Measurements from ENCODE around the gene ZNF487.
A peak's percentile ranks its signal among the peaks of the same experiment; 100 is the strongest.

Gene ZNF487

GRCh38 chr10:43390333-43390732 is 46.6 kb upstream of the ZNF487 start:
- Histone ChIP-seq H3K9me3 (ENCODE audit: control insufficient read depth, insufficient read depth, low read depth, low read length) (no peaks in the 10 kb centered on the region), H3K36me3 (ENCODE audit: control insufficient read depth in 2 of 2, insufficient read depth in 1 of 2, low read length in 2 of 2) (peaks cover 54 to 99% of the 10 kb centered on the region in 2 experiments), H3K27ac (ENCODE audit: extremely low read depth, low read depth, low read length) (no peak overlapping the region), H3K4me3 (ENCODE audit: low read depth, low read length) (no peak overlapping the region), H3K4me1 (ENCODE audit: control insufficient read depth, insufficient read depth, low read length) (no peaks in the 10 kb centered on the region)
- POLR2A ChIA-PET, result no interaction called here
- CTCF ChIA-PET, result interaction anchor here (0.6 to 1.2 kb wide), 5 partner anchors 13 to 81 kb away, joined by 3 to 6 read pairs (median 4); no protein-coding TSS in a partner anchor
- TF ChIP-seq YY2 (tag by site-specific recombination; IDR thresholded peaks at IDR 0.05), result no peak
- peak; percentile 29; the same call in 1 of the 2 replicates for TF ChIP-seq ZNF398 (tag by site-specific recombination; IDR thresholded peaks at IDR 0.05)

GRCh38 chr10:43390759-43391158 is 46.2 kb upstream of the ZNF487 start:
- Histone ChIP-seq H3K27ac (ENCODE audit: extremely low read depth, low read depth, low read length) (no peak overlapping the region), H3K36me3 (ENCODE audit: control insufficient read depth in 2 of 2, insufficient read depth in 1 of 2, low read length in 2 of 2) (peaks cover 50 to 100% of the 10 kb centered on the region in 2 experiments), H3K4me1 (ENCODE audit: control insufficient read depth, insufficient read depth, low read length) (no peaks in the 10 kb centered on the region), H3K9me3 (ENCODE audit: control insufficient read depth, insufficient read depth, low read depth, low read length) (no peaks in the 10 kb centered on the region), H3K4me3 (ENCODE audit: low read depth, low read length) (no peak overlapping the region)
- ChIA-PET POLR2A (no interaction called here), CTCF (interaction anchor here (0.7 to 1.2 kb wide), 3 partner anchors 13 to 81 kb away, joined by 4 to 6 read pairs (median 4); no protein-coding TSS in a partner anchor)
- TF ChIP-seq ZNF37A (tag by site-specific recombination; IDR thresholded peaks at IDR 0.05), result no peak
- TF ChIP-seq ZSCAN16 (tag by site-specific recombination; IDR thresholded peaks at IDR 0.05), result no peak
- no peak for TF ChIP-seq ZBTB49 (tag by site-specific recombination; IDR thresholded peaks at IDR 0.05; ENCODE audit: low read depth)
- TF ChIP-seq ZSCAN4 (tag by site-specific recombination; IDR thresholded peaks at IDR 0.05), result no peak
- TF ChIP-seq CTCF (tag by site-specific recombination; IDR thresholded peaks at IDR 0.05), result peak; percentile 79
- TF ChIP-seq ZBTB1 (tag by site-specific recombination; IDR thresholded peaks at IDR 0.05), result no peak
- peak; percentile 63 for TF ChIP-seq ZNF654 (tag by site-specific recombination; IDR thresholded peaks at IDR 0.05; ENCODE audit: low read depth)
- no peak for TF ChIP-seq TCF7L2 (IDR thresholded peaks at IDR 0.05; ENCODE audit: borderline replicate concordance, low read depth, low read length)
- TF ChIP-seq ZBTB20 (tag by site-specific recombination; IDR thresholded peaks at IDR 0.05), result no peak
- no peak for TF ChIP-seq HIC1 (tag by site-specific recombination; IDR thresholded peaks at IDR 0.05)
- TF ChIP-seq ZBTB44 (tag by site-specific recombination; IDR thresholded peaks at IDR 0.05), result no peak
- no peak for TF ChIP-seq ATF2 (tag by site-specific recombination; IDR thresholded peaks at IDR 0.05; ENCODE audit: low read depth)
- TF ChIP-seq ZNF223 (tag by site-specific recombination; IDR thresholded peaks at IDR 0.05), result no peak
- no peak for TF ChIP-seq ZNF560 (tag by site-specific recombination; IDR thresholded peaks at IDR 0.05; ENCODE audit: borderline replicate concordance)

Measured in HEK293 (cell line).